GM19193 (cell line): ENCODE measurements around the gene ZIC5.

Experiments used
- POLR2A ChIP-seq: IDR thresholded peaks from 4 replicates; pipeline ENCODE4 v1.6.1; 2011; ENCODE audit not compliant: insufficient read depth, insufficient read length; ENCODE audit errors: extremely low read depth

ZIC5 gene

GRCh38 chr13:99982036-99982730, 10.6 kb upstream of the ZIC5 start:
- TF ChIP-seq POLR2A: no peak

- TF ChIP-seq POLR2A: no peak
Measured at GRCh38 chr13:99981735-99982035, 10.1 kb upstream of the ZIC5 start, which contains the start of gene ZIC2. Gene ZIC2 (plus strand): TSS chr13:99981784. CDS start chr13:99982065, 281 bp downstream.

- no peak for TF ChIP-seq POLR2A
Measured at GRCh38 chr13:99980824-99981734, 9.5 kb upstream of the ZIC5 start.

GRCh38 chr13:99980201-99980823, 8.7 kb upstream of the ZIC5 start:
- no peak for TF ChIP-seq POLR2A

- TF ChIP-seq POLR2A: no peak
Measured at GRCh38 chr13:99979453-99980200, 8.1 kb upstream of the ZIC5 start.

- TF ChIP-seq POLR2A: no peak
Measured at GRCh38 chr13:99978799-99979452, 7.4 kb upstream of the ZIC5 start.

- no peak for TF ChIP-seq POLR2A
Measured at GRCh38 chr13:99977912-99978798, 6.6 kb upstream of the ZIC5 start.

- TF ChIP-seq POLR2A: no peak
Measured at GRCh38 chr13:99977334-99977911, 5.9 kb upstream of the ZIC5 start.

- no peak for TF ChIP-seq POLR2A
Measured at GRCh38 chr13:99976575-99976974, 5.0 kb upstream of the ZIC5 start.

GRCh38 chr13:99975626-99976025, 4.1 kb upstream of the ZIC5 start:
- no peak for TF ChIP-seq POLR2A

- TF ChIP-seq POLR2A: no peak
Measured at GRCh38 chr13:99974939-99975561, 3.5 kb upstream of the ZIC5 start.

- no peak for TF ChIP-seq POLR2A
Measured at GRCh38 chr13:99974296-99974938, 2.9 kb upstream of the ZIC5 start.
